Neural crest cell (in vitro differentiated cells): ENCODE measurements around the gene SPC25. TPM values are rescaled to one million over a fixed set of nuclear protein-coding genes. Genes with fewer than 3 reads are reported as not detected.
A peak's percentile ranks its signal among the peaks of the same experiment; 100 is the strongest.
"Not testable (repeated sequence)": the region's sequence is repeated elsewhere in the genome, so short reads cannot be mapped to it uniquely, and the experiment has no call there.

Experiments
- DNase-seq: peaks from one replicate; pipeline ENCODE4 v3.0.0; 2021; ENCODE audit warnings: low read depth, mixed read lengths, low spot score
- H3K27ac Mint-ChIP-seq: one replicate; pipeline ENCODE4 v1.8.0; 2021; ENCODE audit warnings: mild to moderate bottlenecking, mixed read lengths; ENCODE audit not compliant: unreplicated experiment
- H3K27me3 Mint-ChIP-seq: 2 replicates; pipeline ENCODE4 v1.8.0; 2021; ENCODE audit warnings: low read depth, mild to moderate bottlenecking, mixed read lengths
- H3K36me3 Mint-ChIP-seq: 2 replicates; pipeline ENCODE4 v1.8.0; 2021; ENCODE audit warnings: low read depth, mild to moderate bottlenecking, mixed read lengths
- H3K4me1 Mint-ChIP-seq: 2 replicates; pipeline ENCODE4 v1.8.0; 2021; ENCODE audit warnings: mixed read lengths
- H3K4me3 Mint-ChIP-seq: one replicate; pipeline ENCODE4 v1.8.0; 2021; ENCODE audit warnings: mild to moderate bottlenecking, mixed read lengths
- H3K9me3 Mint-ChIP-seq: 2 replicates; pipeline ENCODE4 v1.8.0; 2021; ENCODE audit warnings: mixed read lengths
- CTCF ChIP-seq: fragments of 200-600 bp; sonication (generic); conservative IDR thresholded peaks from 2 replicates; pipeline ENCODE4 v1.5.0; 2021; ENCODE audit warnings: antibody characterized with exemption, mild to moderate bottlenecking
- long read RNA-seq: library from polyadenylated mRNA; unstranded; transcript quantifications from one replicate; pipeline ENCODE4 v2.0.0, GENCODE V29; 2020
- total RNA-seq: library from RNA; stranded (reverse); gene quantifications from 2 replicates; pipeline ENCODE4 v1.2.1, GENCODE V29; 2021

The SPC25 gene
- total RNA-seq = 39.3 and 40.8 TPM in 2 replicates
- long read RNA-seq, transcript SPC25-201 (7 exons, 1,354 nt) = major isoform, 35 of 52 reads
- long read RNA-seq, partial matches to known transcripts = 5 of 52 reads
- long read RNA-seq, other reads (novel, unspliced or antisense) = 12 of 52 reads

- Mint-ChIP-seq H3K4me3 (peak within 1 kb of the TSS; percentile 96), H3K36me3 (peaks cover 10% of the 10 kb centered on the region), H3K27me3 (peaks cover 5% of the 10 kb centered on the region), H3K9me3 (no peaks in the 10 kb centered on the region), H3K27ac (peak within 1 kb of the TSS; percentile 93), H3K4me1 (peaks cover 24% of the 10 kb centered on the region)
- TF ChIP-seq CTCF = no peak
- peak; percentile 86 for DNase-seq
Measured at GRCh38 chr2:168890006-168890782, at the start of gene SPC25. TSS of gene SPC25 (minus strand) at chr2:168890430. CDS start at chr2:168889519, 911 bp downstream.

- Mint-ChIP-seq H3K4me1 (no peaks in the 10 kb centered on the region), H3K27ac (no peak overlapping the region), H3K36me3 (no peaks in the 10 kb centered on the region), H3K4me3 (no peak overlapping the region), H3K27me3 (no peaks in the 10 kb centered on the region), H3K9me3 (no peaks in the 10 kb centered on the region)
- no peak for TF ChIP-seq CTCF
- no peak for DNase-seq
Measured at GRCh38 chr2:168939918-168940317, 49.7 kb upstream of the SPC25 start.

- no peak overlapping the region for H3K27ac Mint-ChIP-seq
Measured at GRCh38 chr2:168939061-168939460, 48.8 kb upstream of the SPC25 start.

GRCh38 chr2:168935810-168936581 is 45.8 kb upstream of the SPC25 start:
- no peaks in the 10 kb centered on the region for H3K9me3 Mint-ChIP-seq
- H3K36me3 Mint-ChIP-seq = no peaks in the 10 kb centered on the region
- no peak overlapping the region for H3K27ac Mint-ChIP-seq
- no peaks in the 10 kb centered on the region for H3K27me3 Mint-ChIP-seq
- no peak overlapping the region for H3K4me3 Mint-ChIP-seq
- H3K4me1 Mint-ChIP-seq = no peaks in the 10 kb centered on the region
- TF ChIP-seq CTCF = no peak
- DNase-seq = no peak

More at GRCh38 chr2:168939061-168939460, 48.8 kb upstream of the SPC25 start:
- Mint-ChIP-seq H3K36me3 (no peaks in the 10 kb centered on the region), H3K9me3 (no peaks in the 10 kb centered on the region), H3K4me1 (no peaks in the 10 kb centered on the region), H3K4me3 (no peak overlapping the region), H3K27me3 (no peaks in the 10 kb centered on the region)
- TF ChIP-seq CTCF = no peak
- no peak for DNase-seq

- H3K27ac Mint-ChIP-seq = no peak overlapping the region
- no peaks in the 10 kb centered on the region for H3K27me3 Mint-ChIP-seq
- no peak for DNase-seq
- no peak for TF ChIP-seq CTCF
- no peaks in the 10 kb centered on the region for H3K4me1 Mint-ChIP-seq
- H3K4me3 Mint-ChIP-seq = no peak overlapping the region
- H3K9me3 Mint-ChIP-seq = no peaks in the 10 kb centered on the region
- H3K36me3 Mint-ChIP-seq = no peaks in the 10 kb centered on the region
Measured at GRCh38 chr2:168934826-168935225, 44.6 kb upstream of the SPC25 start.

- H3K27me3 Mint-ChIP-seq, H3K9me3 Mint-ChIP-seq, DNase-seq, H3K4me1 Mint-ChIP-seq, H3K36me3 Mint-ChIP-seq, H3K4me3 Mint-ChIP-seq, H3K27ac Mint-ChIP-seq: not testable (repeated sequence)
Measured at GRCh38 chr2:168932174-168932573, 41.9 kb upstream of the SPC25 start.
